Panc1 (cell line): ENCODE data around the gene AUNIP.

ENCODE experiments used
- CTCF ChIP-seq: fragments of 450-650 bp; IDR thresholded peaks from 2 replicates; pipeline ENCODE4 v1.5.1; 2017; ENCODE audit warnings: mild to moderate bottlenecking
- POLR2AphosphoS5 ChIP-seq: IDR thresholded peaks from 2 replicates; pipeline ENCODE4 v1.6.1; 2012; ENCODE audit warnings: mild to moderate bottlenecking, low read depth, low read length, moderate library complexity
- REST ChIP-seq, 2 experiments: IDR thresholded peaks; 2 replicates each; pipeline ENCODE4 v1.6.1; 2011 to 2012; ENCODE audit warnings: low read depth in 2 of 2, control low read depth in 1 of 2, low read length in 1 of 2, mild to moderate bottlenecking in 1 of 2, moderate library complexity in 1 of 2; ENCODE audit not compliant: insufficient read depth in 1 of 2

- TF ChIP-seq CTCF (no peak), REST (IDR thresholded peaks at IDR 0.05; ENCODE audit: insufficient read depth in 1 of 2, low read depth in 2 of 2, low read length in 1 of 2) (no peak), POLR2AphosphoS5 (no peak)
Observed at GRCh38 chr1:25816112-25816718, 43.0 kb downstream of the AUNIP start.
